Globus pallidus (tissue), 1 donor: Measurements from ENCODE around the gene MOBP.
"Not testable (repeated sequence)": the region's sequence is repeated elsewhere in the genome, so short reads cannot be mapped to it uniquely, and the experiment has no call there.

Experiments used
- DNase-seq: peaks from one replicate; pipeline ENCODE4 v3.0.0-alpha.2; 2015; ENCODE audit warnings: low spot score

MOBP gene

GRCh38 chr3:39449796-39450195, 17.7 kb upstream of the MOBP start:
- no peak for DNase-seq

GRCh38 chr3:39453134-39453533, 14.3 kb upstream of the MOBP start:
- no peak for DNase-seq

- not testable (repeated sequence) for DNase-seq
Observed at GRCh38 chr3:39453872-39454271, 13.6 kb upstream of the MOBP start.

GRCh38 chr3:39454591-39455217, 12.8 kb upstream of the MOBP start:
- no peak for DNase-seq

GRCh38 chr3:39456159-39456558, 11.3 kb upstream of the MOBP start:
- no peak for DNase-seq

- no peak for DNase-seq
Observed at GRCh38 chr3:39457361-39457760, 10.1 kb upstream of the MOBP start.

GRCh38 chr3:39458579-39458978, 8.9 kb upstream of the MOBP start:
- DNase-seq = not testable (repeated sequence)

GRCh38 chr3:39460677-39461076, 6.8 kb upstream of the MOBP start:
- DNase-seq = peak; percentile 96

GRCh38 chr3:39463269-39463668, 4.2 kb upstream of the MOBP start:
- no peak for DNase-seq

GRCh38 chr3:39466988-39467387, 492 bp upstream of the MOBP start:
- DNase-seq = no peak

- peak; percentile 87 for DNase-seq
Observed at GRCh38 chr3:39468108-39468436, 592 bp downstream of the MOBP start.

GRCh38 chr3:39469258-39469657, 1.8 kb downstream of the MOBP start:
- no peak for DNase-seq

- DNase-seq = peak; percentile 59
Observed at GRCh38 chr3:39469945-39470344, 2.5 kb downstream of the MOBP start.

- DNase-seq = no peak
Observed at GRCh38 chr3:39471652-39472051, 4.2 kb downstream of the MOBP start.

GRCh38 chr3:39473452-39474125, 6.1 kb downstream of the MOBP start:
- DNase-seq = no peak

- no peak for DNase-seq
Observed at GRCh38 chr3:39474126-39474515, 6.6 kb downstream of the MOBP start.

- no peak for DNase-seq
Observed at GRCh38 chr3:39476783-39477182, 9.3 kb downstream of the MOBP start.

GRCh38 chr3:39478226-39478625, 10.7 kb downstream of the MOBP start:
- no peak for DNase-seq

- DNase-seq = no peak
Observed at GRCh38 chr3:39479701-39480414, 12.4 kb downstream of the MOBP start.

- DNase-seq = no peak
Observed at GRCh38 chr3:39485547-39485946, 18.1 kb downstream of the MOBP start.

GRCh38 chr3:39491014-39491413, 23.5 kb downstream of the MOBP start:
- no peak for DNase-seq

- DNase-seq = no peak
Observed at GRCh38 chr3:39491733-39492350, 24.4 kb downstream of the MOBP start.

GRCh38 chr3:39494781-39495180, 27.3 kb downstream of the MOBP start:
- DNase-seq = no peak
